Erythroblast (primary cell): ENCODE measurements around the gene ANKRD60.

Source experiments
- GATA1 ChIP-seq: IDR thresholded peaks from 2 replicates; pipeline ENCODE4 v1.6.1; 2011; ENCODE audit warnings: low read depth, mild to moderate bottlenecking, control low read depth, low read length, moderate library complexity
- POLR2A ChIP-seq: IDR thresholded peaks from 2 replicates; pipeline ENCODE4 v1.6.1; 2011; ENCODE audit warnings: mild to moderate bottlenecking, low read length

GRCh38 chr20:58184063-58184462, 44.4 kb downstream of the ANKRD60 start:
- TF ChIP-seq POLR2A: no peak
- TF ChIP-seq GATA1: no peak
